WTC11 (cell line): Measurements from ENCODE around the gene PAEP. TPM values are rescaled to one million over a fixed set of nuclear protein-coding genes. Genes with fewer than 3 reads are reported as not detected.

Source experiments
- ATAC-seq: fragments of 200-7000 bp; cut with Tn5 transposase; 2 replicates; pipeline ENCODE4 v1.10.0; 2021; ENCODE audit warnings: mild to moderate bottlenecking, moderate library complexity
- CTCF ChIA-PET: fragments of 300-600 bp; sonication (Branson Sonifier 250); formaldehyde crosslinking; loops from one replicate; lab custom pipeline; 2021; ENCODE audit warnings: antibody characterized with exemption; lab: Charles Lee
- POLR2A ChIA-PET: fragments of 350-600 bp; sonication (Branson Sonifier 250); formaldehyde crosslinking; loops from one replicate; lab custom pipeline; 2021; ENCODE audit warnings: antibody characterized with exemption; lab: Charles Lee
- DNase-seq: peaks from one replicate; pipeline ENCODE4 v3.0.0; 2021; ENCODE audit warnings: low spot score
- H3K27ac Mint-ChIP-seq: 2 replicates; pipeline ENCODE4 v1.8.0; 2021; ENCODE audit warnings: mixed read lengths
- H3K27me3 Mint-ChIP-seq: 2 replicates; pipeline ENCODE4 v1.8.0; 2021; ENCODE audit warnings: low read depth, mild to moderate bottlenecking, moderate library complexity, mixed read lengths
- H3K36me3 Mint-ChIP-seq: 2 replicates; pipeline ENCODE4 v1.8.0; 2021; ENCODE audit warnings: mixed read lengths
- H3K4me1 Mint-ChIP-seq: 2 replicates; pipeline ENCODE4 v1.8.0; 2022; ENCODE audit warnings: mixed read lengths
- H3K4me3 Mint-ChIP-seq: 2 replicates; pipeline ENCODE4 v1.8.0; 2021; ENCODE audit warnings: mild to moderate bottlenecking, moderate library complexity, mixed read lengths
- H3K9me3 Mint-ChIP-seq: 2 replicates; pipeline ENCODE4 v1.8.0; 2021; ENCODE audit warnings: mixed read lengths
- ATF1 ChIP-seq: sonication (generic); formaldehyde crosslinking; IDR thresholded peaks from 2 replicates; pipeline ENCODE4 v1.8.1; 2023; ENCODE audit warnings: mild to moderate bottlenecking, moderate library complexity, missing genetic modification reagents
- CREB1 ChIP-seq: sonication (generic); formaldehyde crosslinking; IDR thresholded peaks from 2 replicates; pipeline ENCODE4 v1.8.0; 2023; ENCODE audit warnings: mild to moderate bottlenecking, missing genetic modification reagents
- EMX1 ChIP-seq: fragments of 250-450 bp; sonication (Bioruptor Pico); IDR thresholded peaks from 2 replicates; pipeline ENCODE4 v1.8.0; 2021; ENCODE audit warnings: mild to moderate bottlenecking
- FOXJ3 ChIP-seq: sonication (generic); formaldehyde crosslinking; IDR thresholded peaks from 2 replicates; pipeline ENCODE4 v1.9.0; 2021; ENCODE audit warnings: missing genetic modification reagents, mild to moderate bottlenecking, borderline replicate concordance
- HMGA2 ChIP-seq: fragments of 250-450 bp; sonication (Bioruptor Pico); IDR thresholded peaks from 2 replicates; pipeline ENCODE4 v1.4.0; 2021; ENCODE audit warnings: mild to moderate bottlenecking, moderate library complexity
- MLX ChIP-seq: sonication (generic); formaldehyde crosslinking; IDR thresholded peaks from 2 replicates; pipeline ENCODE4 v1.8.1; 2023; ENCODE audit warnings: mild to moderate bottlenecking, missing genetic modification reagents, moderate library complexity
- MYBL2 ChIP-seq: sonication (generic); formaldehyde crosslinking; IDR thresholded peaks from 2 replicates; pipeline ENCODE4 v1.8.1; 2023; ENCODE audit warnings: mild to moderate bottlenecking, moderate library complexity, missing genetic modification reagents
- NR1H2 ChIP-seq: sonication (generic); formaldehyde crosslinking; IDR thresholded peaks from 2 replicates; pipeline ENCODE4 v1.9.0; 2021; ENCODE audit warnings: mild to moderate bottlenecking, moderate library complexity, missing genetic modification reagents
- PRDM15 ChIP-seq: sonication (generic); formaldehyde crosslinking; IDR thresholded peaks from 2 replicates; pipeline ENCODE4 v1.8.0; 2022; ENCODE audit warnings: missing genetic modification reagents
- PRRX2 ChIP-seq: fragments of 250-450 bp; sonication (Bioruptor Pico); IDR thresholded peaks from 2 replicates; pipeline ENCODE4 v1.8.0; 2021; ENCODE audit warnings: mild to moderate bottlenecking
- RELA ChIP-seq: sonication (generic); formaldehyde crosslinking; IDR thresholded peaks from 2 replicates; pipeline ENCODE4 v1.8.1; 2022; ENCODE audit warnings: missing genetic modification reagents, mild to moderate bottlenecking, borderline replicate concordance
- RORB ChIP-seq: fragments of 250-450 bp; sonication (Bioruptor Pico); IDR thresholded peaks from 2 replicates; pipeline ENCODE4 v1.9.0; 2021; ENCODE audit warnings: mild to moderate bottlenecking
- TEAD1 ChIP-seq: sonication (generic); formaldehyde crosslinking; IDR thresholded peaks from 2 replicates; pipeline ENCODE4 v1.8.0; 2022; ENCODE audit warnings: mild to moderate bottlenecking, missing genetic modification reagents
- ZBTB21 ChIP-seq: sonication (generic); formaldehyde crosslinking; IDR thresholded peaks from 2 replicates; pipeline ENCODE4 v1.8.1; 2023; ENCODE audit warnings: mild to moderate bottlenecking, missing genetic modification reagents, borderline replicate concordance
- ZNF121 ChIP-seq: sonication (generic); formaldehyde crosslinking; IDR thresholded peaks from 2 replicates; pipeline ENCODE4 v1.8.0; 2023; ENCODE audit warnings: missing genetic modification reagents
- ZNF317 ChIP-seq: sonication (generic); formaldehyde crosslinking; IDR thresholded peaks from 2 replicates; pipeline ENCODE4 v1.8.1; 2023; ENCODE audit warnings: low read depth, mild to moderate bottlenecking, moderate library complexity, missing genetic modification reagents, borderline replicate concordance
- total RNA-seq: library from RNA; stranded (reverse); gene quantifications from 3 replicates; pipeline ENCODE4 v1.2.3, GENCODE V29; 2021
- TF ChIP-seq, protein P1 (sequence below): sonication (generic); formaldehyde crosslinking; conservative IDR thresholded peaks from 2 replicates; pipeline ENCODE4 v1.8.1; 2023; ENCODE audit warnings: mild to moderate bottlenecking, low read depth, missing genetic modification reagents, moderate library complexity

The PAEP gene
- total RNA-seq, 1 experiment from 2014 or later, result not detected

- TF ChIP-seq TEAD1 (no peak), PRRX2 (no peak), ZNF121 (CRISPR knock-in tag) (no peak), RELA (CRISPR knock-in tag) (no peak), ZNF317 (CRISPR knock-in tag) (no peak)
- TF ChIP-seq, protein P1, sequence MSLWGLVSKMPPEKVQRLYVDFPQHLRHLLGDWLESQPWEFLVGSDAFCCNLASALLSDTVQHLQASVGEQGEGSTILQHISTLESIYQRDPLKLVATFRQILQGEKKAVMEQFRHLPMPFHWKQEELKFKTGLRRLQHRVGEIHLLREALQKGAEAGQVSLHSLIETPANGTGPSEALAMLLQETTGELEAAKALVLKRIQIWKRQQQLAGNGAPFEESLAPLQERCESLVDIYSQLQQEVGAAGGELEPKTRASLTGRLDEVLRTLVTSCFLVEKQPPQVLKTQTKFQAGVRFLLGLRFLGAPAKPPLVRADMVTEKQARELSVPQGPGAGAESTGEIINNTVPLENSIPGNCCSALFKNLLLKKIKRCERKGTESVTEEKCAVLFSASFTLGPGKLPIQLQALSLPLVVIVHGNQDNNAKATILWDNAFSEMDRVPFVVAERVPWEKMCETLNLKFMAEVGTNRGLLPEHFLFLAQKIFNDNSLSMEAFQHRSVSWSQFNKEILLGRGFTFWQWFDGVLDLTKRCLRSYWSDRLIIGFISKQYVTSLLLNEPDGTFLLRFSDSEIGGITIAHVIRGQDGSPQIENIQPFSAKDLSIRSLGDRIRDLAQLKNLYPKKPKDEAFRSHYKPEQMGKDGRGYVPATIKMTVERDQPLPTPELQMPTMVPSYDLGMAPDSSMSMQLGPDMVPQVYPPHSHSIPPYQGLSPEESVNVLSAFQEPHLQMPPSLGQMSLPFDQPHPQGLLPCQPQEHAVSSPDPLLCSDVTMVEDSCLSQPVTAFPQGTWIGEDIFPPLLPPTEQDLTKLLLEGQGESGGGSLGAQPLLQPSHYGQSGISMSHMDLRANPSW (CRISPR knock-in tag), result no peak
Measured at GRCh38 chr9:135562235-135562745, 734 bp downstream of the PAEP start (continued).

DNA sequence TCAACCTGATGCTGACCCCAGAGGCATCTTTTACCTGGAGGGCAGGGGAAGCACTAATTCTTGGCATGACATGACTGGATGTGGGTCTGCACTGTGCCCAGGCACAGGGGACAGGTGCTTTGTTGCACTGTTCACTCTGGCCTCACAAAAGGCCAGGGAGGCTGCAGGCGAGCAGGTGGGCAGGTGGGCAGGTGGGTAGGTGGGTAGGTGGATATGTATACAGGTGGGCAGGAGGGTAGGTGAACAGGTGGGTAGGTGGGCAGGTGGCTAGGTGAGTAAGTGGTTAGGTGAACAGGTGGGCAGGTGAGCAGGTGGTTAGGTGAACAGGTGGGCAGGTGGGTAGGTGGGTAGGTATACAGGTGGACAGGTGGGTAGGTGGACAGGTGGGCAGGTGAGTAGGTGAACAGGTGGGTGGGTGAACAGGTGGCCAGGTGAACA lies 1.5 kb downstream of the PAEP start:
- Mint-ChIP-seq H3K9me3 (no peaks in the 10 kb centered on the region), H3K4me3 (no peak overlapping the region), H3K36me3 (no peaks in the 10 kb centered on the region), H3K4me1 (no peaks in the 10 kb centered on the region; the same call in 1 of the 2 replicates), H3K27me3 (no peaks in the 10 kb centered on the region), H3K27ac (no peak overlapping the region)
- ChIA-PET POLR2A (no interaction called here), CTCF (no interaction called here)
- no peak for DNase-seq
- no peak for ATAC-seq
- no peak for TF ChIP-seq EMX1 (CRISPR knock-in tag)
- TF ChIP-seq RORB (CRISPR knock-in tag), result no peak
- TF ChIP-seq FOXJ3 (CRISPR knock-in tag), result no peak
- TF ChIP-seq MYBL2 (CRISPR knock-in tag), result no peak
- TF ChIP-seq PRRX2, result no peak
- TF ChIP-seq HMGA2, result no peak
- TF ChIP-seq CREB1, result no peak
- no peak for TF ChIP-seq ATF1 (CRISPR knock-in tag)
- no peak for TF ChIP-seq PRDM15 (CRISPR knock-in tag)
- TF ChIP-seq NR1H2 (CRISPR knock-in tag), result no peak
- no peak for TF ChIP-seq ZBTB21 (CRISPR knock-in tag)

- Mint-ChIP-seq H3K4me3 (no peak overlapping the region), H3K27ac (no peak overlapping the region), H3K9me3 (peaks cover 4% of the 10 kb centered on the region), H3K36me3 (peaks cover under 1% of the 10 kb centered on the region), H3K27me3 (no peaks in the 10 kb centered on the region), H3K4me1 (no peaks in the 10 kb centered on the region; the same call in 1 of the 2 replicates)
- ChIA-PET CTCF (interaction anchor here (1.5 kb wide), 1 partner anchor 59 kb away, joined by 4 read pairs; no protein-coding TSS in a partner anchor), POLR2A (no interaction called here)
- ATAC-seq, result no peak
- no peak for DNase-seq
- TF ChIP-seq MLX (CRISPR knock-in tag), result no peak
Measured at GRCh38 chr9:135563858-135564257, 2.3 kb downstream of the PAEP start.
